GM21515 (cell line): ENCODE results near the gene NDE1.
A peak's percentile ranks its signal among the peaks of the same experiment; 100 is the strongest.
"Not testable (repeated sequence)": the region's sequence is repeated elsewhere in the genome, so short reads cannot be mapped to it uniquely, and the experiment has no call there.

Experiments
- ATAC-seq: cut with Tn5 transposase; IDR thresholded peaks from one replicate; pipeline ENCODE4 v1.9.1; 2021; ENCODE audit not compliant: unreplicated experiment

NDE1 gene, protein sequence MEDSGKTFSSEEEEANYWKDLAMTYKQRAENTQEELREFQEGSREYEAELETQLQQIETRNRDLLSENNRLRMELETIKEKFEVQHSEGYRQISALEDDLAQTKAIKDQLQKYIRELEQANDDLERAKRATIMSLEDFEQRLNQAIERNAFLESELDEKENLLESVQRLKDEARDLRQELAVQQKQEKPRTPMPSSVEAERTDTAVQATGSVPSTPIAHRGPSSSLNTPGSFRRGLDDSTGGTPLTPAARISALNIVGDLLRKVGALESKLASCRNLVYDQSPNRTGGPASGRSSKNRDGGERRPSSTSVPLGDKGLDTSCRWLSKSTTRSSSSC

DNA sequence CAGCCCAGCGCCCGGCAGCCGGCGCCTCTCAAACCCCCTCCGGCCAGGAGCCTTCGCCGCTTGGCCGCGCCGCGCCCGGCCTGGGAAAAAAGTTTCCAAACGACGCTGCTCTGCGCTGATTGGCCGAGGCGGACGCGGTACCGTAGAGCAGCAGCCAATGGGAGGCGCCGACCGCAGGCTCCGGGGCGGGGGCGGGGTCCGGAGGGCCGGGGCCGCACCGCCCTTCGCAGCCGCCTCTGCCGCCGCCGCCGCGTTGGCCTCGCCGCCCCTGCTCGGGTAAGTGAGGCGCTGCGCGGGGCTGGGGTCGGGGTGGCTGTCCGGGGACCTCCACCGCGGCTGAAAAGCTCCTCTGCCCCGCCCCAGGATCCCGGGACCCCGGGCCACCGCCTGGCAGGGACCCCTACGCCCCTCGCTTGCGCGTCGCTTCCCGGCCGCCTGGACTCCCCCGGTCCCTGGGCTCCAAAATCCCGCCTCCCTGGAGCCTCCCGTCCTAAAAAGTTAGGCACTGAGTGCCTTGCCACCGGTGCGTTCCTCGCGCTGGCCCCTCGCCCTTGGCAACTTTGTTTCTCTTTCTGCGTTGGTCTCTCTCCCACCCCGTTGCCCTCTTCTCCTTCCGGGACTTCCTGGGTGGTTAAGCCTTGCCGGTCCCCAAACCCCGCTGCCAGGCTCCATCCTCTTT, at the start of gene NDE1:
Gene NDE1, plus strand, starts transcription at position 227 of the 679 bp plus-strand sequence. CDS start 14,534 bp downstream, outside the sequence.
- ATAC-seq, result peak; percentile 66

DNA sequence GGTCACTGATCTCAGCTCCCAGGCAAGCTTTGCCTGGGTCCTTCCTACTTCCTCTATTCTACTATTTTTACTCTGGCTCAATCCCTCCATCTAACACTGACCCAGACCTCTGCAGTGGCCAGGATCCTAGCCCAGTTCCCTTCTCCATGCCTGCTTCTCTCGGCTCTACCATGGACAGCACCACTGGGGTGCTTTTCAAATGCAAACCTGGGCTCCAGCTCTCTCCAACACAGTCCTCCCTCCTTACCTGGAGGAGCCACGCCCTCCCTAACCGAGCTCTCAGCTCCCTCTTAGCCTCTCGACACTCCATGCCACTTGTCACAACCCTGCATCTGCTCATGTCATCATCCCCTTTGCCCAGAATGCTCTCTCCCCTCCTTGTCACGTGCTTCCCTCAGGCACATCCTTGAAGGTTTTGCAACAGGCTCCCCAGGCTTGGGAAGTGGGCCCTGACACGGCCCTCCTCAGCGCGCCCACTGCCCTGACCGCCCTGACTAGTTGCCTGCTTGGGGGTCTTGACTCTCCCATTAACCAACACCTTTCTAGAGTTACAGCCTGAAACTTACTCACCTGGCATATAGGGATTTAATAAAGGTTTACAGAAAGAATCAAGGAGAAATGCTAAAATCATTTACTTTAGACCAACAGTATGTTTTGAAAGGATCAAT, 48.7 kb upstream of the NDE1 start:
- no peak for ATAC-seq

DNA sequence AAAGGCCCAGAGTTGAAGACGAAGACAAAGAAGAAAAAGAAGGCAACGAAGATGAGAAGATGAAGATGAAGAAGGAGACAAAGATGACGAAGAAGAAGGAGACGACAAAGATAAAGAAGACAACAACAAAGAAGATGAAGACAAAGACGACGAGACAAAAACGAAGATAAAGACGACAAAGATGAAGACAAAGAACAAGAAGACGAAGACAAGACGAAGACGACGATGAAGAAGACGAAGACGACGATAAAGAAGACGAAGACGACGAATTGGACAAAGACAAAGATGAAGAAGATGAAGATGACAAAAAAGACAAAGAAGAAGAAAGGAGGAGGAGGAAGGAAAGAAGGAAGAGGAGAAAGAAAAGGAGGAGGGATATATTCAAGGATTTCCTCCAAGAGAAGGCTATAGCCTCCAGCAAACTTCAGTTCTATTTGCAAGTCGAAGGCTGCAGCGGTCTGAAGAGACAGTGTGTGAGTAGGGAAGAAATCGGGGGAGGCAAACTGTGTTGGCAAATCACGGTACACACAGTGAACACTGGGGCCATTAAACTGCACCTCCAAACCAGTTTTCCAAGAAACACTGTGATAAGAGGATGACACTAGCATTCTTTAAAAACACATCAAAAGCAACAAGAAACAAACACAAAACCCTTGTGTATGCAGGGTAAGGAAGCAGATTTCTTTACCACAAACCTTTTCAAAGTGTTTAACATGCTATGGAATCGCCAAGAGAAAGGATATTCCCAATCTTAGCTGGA, 47.6 kb upstream of the NDE1 start:
- no peak for ATAC-seq

DNA sequence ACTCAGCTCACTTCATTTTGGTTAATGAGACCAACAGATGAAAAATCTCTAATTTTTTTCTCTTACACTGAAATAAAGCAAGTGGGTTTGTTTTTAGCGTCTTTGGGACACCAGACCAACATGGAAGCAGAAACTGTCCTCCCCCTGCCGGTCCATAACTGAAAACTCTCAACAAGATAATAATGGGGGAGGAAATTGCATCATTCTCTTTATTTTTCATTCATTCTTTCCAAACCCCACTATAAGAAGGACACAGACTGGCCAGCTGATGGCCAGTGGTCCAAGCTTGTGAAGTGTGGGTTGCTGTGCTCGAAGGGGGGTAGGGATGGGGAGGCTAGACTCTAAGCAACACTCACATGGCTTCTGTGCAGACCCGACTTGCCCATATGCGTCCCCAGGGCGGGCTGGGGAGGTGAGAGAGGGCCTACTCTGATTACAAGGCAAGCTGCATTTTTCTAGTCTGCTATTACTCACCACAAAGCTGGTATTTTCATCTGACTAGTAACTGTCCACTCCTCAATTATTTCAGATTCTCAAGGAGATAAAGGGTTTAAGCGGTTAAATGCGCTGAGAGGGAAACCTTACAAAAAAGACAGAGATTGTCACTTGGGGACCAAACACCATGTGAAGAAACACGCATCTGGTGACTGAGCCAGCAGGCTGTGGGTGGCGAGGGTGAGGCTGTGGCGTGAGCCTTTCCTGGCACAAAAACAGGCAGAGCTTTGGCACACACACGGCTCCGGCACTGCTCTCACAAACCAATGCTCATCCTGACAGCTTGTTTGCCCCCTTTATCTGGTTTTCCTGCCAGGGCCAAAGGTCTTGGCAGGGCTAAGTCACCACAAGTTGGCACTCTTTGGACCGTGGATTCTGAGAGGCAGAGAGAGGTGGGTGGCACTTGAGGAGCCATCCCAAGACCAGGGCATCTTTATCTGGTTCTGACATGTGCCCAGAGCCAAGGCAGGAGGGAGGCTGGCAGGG, 45.3 kb upstream of the NDE1 start:
- no peak for ATAC-seq

DNA sequence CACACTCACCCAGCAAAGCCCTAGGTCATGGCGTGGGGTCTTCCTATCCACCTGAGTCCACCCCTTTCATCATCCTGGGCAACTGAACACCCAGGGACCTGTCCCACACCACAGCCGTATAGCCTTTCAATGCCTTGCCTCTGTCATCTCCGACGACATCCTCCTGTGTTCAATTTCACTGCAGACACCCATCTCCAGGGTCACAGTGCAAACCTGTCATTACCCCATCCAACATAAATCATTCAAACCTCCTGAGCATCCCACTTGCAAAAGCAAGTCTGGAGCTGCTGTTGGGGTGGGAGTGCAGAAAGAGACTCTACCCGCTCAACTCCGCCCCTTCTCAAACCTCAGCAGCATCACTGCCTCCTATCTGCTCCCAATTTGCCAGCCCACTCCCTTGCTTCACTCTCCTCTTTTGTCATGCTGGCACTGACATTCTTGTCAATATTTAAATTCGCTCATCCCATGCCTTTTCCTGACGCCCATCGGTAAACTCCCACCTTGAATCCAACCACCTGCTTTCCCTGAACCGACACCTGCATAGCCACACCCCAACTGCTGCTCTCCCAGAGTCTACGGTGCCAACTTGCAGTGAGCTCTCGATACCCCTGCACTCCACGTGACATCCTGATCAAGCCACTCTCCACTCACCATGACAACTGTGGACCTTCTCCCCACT, 44.1 kb upstream of the NDE1 start:
- ATAC-seq, result no peak

DNA sequence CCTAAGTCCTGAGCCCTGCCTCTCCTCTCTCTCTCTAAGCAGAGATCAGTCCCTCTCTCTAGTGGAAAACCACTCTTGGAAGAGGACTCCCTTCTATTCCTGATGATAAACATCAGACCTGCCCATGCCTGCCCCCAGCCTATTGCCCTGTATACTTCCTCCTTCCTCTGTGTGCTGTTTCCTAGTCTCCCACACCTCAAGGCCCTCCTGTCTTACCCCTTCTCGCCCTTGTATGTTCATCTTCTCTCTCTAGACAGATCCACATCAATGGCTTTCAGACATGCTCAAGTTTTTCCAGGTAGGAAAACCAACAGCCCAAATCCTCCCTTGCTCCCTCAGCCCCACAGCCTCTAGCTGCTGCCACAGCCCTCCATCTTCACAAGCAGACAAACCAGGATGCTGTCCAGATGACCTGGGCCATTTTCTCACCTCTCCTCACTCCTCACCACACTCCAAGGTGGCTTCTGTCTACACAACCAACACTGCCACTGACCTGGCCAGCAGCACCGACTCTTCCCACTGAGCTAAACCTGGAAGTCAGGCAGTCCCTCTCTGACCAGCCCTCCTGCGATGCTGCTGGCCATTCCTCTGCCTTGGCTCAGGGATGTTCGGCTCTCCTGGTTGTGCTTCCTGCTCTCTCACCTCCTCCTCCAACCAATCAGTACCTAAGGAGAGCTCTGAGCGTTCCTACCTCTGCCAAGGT, 43.4 kb upstream of the NDE1 start:
- no peak for ATAC-seq

DNA sequence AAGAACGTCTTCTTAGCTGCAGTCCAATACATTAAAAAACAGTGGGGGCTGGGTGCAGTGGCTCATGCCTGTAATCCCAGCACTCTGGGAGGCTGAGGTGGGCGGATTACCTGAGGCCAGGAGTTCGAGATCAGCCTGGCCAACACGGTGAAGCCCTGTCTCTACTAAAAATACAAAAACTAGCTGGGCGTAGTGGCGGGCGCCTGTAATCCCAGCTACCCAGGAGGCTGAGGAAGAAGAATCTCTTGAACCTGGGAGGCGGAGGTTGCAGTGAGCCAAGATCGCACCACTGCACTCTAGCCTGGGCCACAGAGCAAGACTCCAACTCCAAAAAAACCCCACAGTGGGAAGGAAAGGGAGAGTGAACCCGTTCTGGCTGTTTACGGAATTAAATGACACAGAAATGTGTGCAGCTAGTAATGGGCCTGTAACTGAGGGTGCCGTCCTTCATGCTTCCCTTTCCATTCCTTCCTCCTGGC, 42.8 kb upstream of the NDE1 start:
- not testable (repeated sequence) for ATAC-seq

DNA sequence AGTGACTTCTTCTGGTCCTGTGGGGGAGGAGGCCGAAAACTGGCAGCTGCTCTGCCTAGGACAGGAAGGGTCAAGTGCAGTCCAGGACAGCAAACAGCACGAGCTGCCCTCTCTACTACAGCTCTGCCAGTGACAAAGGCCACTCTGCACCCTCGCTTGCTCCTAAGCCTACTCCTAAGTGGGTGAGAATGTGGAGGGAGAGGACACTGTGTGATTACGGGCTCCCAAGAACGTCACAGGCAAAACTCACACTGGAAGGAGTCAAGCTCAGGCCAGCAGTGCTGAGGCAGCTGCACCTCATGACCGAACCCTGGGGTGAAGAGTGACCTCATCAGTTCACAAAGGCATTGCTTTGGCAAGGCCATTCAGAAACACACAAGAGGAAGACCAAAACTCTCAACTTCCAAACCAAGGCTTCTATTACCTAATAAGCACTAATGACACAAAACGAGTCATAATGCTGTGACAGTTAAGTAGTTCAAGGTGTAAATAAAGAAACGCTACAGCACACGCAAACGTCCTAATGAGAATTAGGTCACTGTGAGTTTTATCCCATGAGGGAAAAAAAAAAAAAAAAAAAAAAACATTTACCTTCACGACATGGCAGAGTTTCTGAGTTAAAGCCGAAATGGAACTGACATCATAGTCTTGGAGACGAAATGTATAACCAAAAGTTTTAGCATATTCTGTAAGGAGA, 42.2 kb upstream of the NDE1 start:
- no peak for ATAC-seq

DNA sequence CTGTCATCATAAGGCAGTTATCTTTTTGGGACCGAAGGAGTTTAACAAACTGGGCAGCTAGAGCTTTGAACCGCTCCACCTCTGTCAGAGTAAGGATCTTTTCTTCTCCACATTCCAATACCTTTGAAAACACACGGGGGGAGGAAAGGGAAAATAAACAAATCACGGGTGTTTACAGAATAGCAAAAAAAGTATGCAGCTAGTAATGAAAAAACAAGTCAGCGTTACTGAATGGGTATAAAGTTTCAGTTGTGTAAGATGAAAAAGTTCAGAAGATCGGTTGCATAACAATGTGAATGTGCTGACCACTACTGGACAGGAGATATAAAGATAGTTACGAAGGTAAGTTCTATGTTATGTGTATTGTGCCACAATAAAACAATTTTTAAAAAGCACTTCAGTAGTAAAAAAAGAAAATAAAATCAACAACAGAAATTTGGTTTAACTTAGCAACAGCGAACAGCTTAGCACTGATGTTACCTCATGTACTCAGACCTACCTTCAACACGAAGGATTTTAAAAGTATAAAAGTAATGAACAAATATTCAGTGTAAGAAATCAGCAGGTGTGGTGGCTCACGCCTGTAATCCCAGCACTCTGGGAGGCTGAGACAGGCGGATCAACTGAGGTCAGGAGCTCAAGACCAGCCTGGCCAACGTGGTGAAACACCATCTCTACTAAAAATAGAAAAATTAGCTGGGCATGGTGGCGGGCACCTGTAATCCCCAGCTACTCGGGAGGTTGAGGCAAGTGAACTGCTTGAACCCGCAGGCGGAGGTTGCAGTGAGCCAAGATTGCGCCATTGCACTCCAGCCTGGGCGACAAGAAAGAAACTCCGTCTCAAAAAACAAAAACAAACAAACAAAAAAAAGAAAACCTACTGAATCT, 41.4 kb upstream of the NDE1 start:
- no peak for ATAC-seq

DNA sequence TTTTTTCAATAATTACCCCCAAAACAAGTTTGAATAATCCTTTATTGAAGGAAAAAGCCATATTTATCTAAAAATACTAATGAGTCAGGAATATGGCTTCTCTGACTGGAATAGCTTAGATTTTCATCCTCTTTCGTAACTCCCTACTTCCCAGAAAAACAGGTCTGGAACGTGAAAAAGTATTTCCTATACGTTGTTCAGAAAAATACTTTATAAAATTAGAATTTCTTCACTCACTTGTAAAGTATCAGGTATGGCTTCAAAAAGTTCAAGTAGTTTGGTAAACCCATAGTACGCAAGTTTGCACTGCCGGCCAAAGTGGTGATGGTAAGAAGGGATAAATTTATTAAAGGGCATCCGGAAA, 40.8 kb upstream of the NDE1 start:
- ATAC-seq, result no peak

DNA sequence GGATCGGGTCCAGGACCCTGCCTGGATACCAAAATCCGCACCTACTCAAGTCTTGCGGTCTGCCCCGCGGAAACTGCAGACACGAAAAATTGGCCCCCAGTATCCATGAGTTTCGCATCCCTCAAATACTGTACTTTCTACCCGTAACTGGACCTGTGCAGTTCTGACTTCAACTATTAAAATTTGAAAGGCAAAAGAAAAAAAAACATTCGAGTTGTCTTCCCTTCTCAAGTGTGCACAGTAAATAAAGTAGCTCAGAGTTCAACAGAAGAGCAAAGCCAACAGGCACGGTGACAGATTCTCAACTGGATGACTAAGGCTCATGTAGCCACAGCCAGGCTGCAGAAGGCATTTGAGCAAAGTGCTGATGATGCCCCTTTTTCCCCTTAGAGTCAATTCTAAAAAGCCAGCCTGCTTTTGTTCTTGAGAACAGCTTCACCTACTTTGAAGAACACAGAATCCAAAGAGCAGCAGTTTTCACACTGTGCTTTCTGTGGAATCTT, 39.6 kb upstream of the NDE1 start:
- no peak for ATAC-seq

DNA sequence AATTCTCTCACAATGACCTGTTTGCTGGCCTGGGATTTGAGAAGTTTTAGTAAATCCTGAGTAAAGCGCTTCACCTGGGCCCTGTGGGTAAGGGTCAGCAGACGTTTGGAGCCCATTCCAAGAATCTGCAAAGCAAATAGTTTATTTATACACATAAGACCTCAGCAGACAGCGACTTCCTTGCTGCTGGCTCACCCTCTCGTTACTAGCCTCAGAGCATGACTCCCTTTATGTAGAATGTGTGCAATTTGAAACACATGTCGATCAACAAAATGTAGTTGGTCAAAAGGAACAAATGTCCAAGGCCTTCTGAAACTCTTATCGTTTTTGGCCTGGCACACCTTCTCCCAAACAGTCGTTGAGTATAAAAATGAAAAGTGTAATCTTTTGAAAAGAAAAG, 38.4 kb upstream of the NDE1 start:
- ATAC-seq, result no peak

DNA sequence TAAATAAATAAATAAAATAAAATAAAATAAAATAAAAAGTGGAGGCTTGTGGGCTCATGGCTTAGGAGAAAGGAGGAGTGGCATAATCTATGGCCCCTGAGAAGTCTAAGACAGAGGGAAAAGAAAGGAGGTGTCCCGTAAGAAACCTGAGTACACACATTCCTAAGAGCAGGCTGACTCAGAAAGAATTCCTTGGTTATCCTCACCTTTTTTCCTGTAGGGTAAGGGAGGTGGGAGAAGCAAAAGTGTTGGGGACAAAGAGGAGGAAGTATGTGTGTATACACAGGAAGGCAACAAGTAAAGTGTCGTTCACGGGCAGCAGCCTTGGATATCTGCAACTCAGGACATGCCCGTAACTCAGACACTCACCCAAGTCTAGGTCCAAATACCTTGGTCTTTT, 36.4 kb upstream of the NDE1 start:
- no peak for ATAC-seq

DNA sequence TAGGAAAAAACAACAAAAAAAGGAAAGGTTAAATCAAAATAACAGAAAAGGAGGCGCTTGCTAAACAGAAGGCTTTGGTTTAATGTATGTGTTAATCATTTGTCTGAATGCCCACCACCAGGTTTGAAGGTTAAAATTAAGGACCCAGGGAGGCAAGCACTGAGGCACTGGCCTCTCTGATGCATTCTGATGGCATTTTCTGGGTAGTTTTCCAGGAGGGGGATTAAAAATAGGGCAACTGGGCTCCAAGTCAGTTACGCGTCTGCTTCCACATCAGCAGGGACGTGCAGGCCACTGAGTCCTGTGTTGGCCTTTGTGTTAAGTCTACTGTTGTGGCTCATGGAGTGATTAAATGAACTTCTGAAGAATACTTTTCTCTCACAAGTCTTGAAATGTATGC, 34.0 kb upstream of the NDE1 start:
- ATAC-seq, result no peak

DNA sequence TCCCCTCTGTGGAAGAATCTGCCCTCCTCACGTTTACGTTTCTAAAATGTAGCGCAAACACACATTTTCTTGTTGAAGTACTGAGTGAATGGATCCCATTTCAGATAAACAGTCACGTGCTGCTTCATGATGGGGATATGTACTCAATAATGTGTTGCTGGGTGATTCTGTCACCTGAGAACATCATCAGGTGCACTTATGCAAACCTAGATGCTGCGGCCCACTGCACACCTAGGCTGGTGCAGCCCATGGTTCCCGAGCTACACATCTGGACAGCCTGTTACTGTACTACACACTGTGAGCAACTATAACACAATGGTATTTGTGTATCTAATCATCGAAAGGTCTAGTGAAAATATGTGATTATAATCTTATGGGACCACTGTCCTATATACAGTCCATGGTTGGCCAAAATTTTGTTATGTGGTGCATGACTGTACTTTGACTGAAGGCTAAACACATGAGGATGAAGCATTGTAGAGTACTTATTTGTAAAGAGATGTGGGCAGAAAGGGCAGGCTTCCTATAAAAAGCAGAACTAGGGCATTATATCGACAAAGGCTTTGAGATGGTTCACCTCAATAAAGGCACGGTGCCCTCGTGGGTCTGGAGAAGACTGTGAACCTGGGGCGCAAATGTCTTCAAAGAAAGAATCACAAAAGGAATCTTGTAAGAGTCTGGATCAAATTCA, 33.4 kb upstream of the NDE1 start:
- no peak for ATAC-seq

DNA sequence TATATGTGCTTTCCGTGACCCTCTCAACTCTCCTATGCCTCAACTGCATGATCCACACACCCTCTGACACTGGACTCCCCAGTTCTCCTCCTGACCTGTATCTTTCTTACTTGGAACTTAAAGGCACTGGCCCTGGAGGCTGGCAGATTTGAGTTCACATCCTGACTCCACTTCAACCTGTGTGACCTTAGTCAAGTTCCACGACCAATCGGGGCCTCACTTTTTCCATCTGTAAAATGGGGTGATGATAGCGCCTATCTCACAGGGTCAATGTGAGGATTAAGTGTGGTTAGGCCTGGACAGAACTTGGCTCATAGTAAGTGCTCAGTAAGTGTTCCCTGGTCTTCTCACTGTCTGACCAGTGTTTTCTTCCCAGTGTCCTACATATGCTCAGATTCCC, 32.1 kb upstream of the NDE1 start:
- no peak for ATAC-seq

DNA sequence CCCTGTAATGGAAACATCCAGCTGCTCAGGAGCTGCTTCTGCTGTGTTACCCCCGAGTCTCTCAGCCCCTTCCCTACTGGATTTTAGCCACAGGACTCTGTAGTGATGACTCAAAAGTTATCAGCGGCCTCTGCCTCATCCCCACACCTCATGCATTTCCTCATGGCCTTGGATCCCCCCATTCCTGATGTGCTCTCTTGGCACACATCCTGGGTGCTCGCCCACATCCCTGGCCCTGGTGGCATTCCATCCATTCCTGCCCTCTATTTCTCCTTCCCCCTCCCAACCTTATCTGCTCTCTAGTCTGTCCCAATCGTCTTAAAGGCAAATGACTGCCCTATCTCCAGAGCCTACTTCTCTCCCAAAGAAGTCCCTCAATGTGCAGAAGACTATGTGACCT, 31.7 kb upstream of the NDE1 start:
- ATAC-seq, result no peak
